Embryonic facial prominence (tissue), 1 donor: ENCODE data around the gene ZNF33B.
"Not testable (repeated sequence)": the region's sequence is repeated elsewhere in the genome, so short reads cannot be mapped to it uniquely, and the experiment has no call there.

Experiments used
- DNase-seq: peaks from one replicate; pipeline ENCODE4 v3.0.0-alpha.2; 2016; ENCODE audit errors: extremely low spot score

ZNF33B gene

GRCh38 chr10:42615419-42615818 is 23.0 kb downstream of the ZNF33B start:
- DNase-seq: no peak

- DNase-seq: no peak
These were observed 28.5 kb downstream of the ZNF33B start for GRCh38 chr10:42609872-42610271.

GRCh38 chr10:42598249-42598873 is 40.0 kb downstream of the ZNF33B start:
- DNase-seq: no peak

- DNase-seq: no peak
These were observed 42.2 kb downstream of the ZNF33B start for GRCh38 chr10:42596196-42596595.

GRCh38 chr10:42594246-42594650 is 44.1 kb downstream of the ZNF33B start:
- DNase-seq: no peak

- no peak for DNase-seq
These were observed 45.1 kb downstream of the ZNF33B start for GRCh38 chr10:42593284-42593683.

GRCh38 chr10:42583828-42584227 is 54.5 kb downstream of the ZNF33B start:
- DNase-seq: no peak

GRCh38 chr10:42578019-42578418 is 60.4 kb downstream of the ZNF33B start:
- no peak for DNase-seq

- no peak for DNase-seq
These were observed 62.0 kb downstream of the ZNF33B start for GRCh38 chr10:42576338-42576737.

GRCh38 chr10:42574336-42574735 is 64.0 kb downstream of the ZNF33B start:
- DNase-seq: no peak

- no peak for DNase-seq
These were observed 81.4 kb downstream of the ZNF33B start for GRCh38 chr10:42556931-42557330.

GRCh38 chr10:42553576-42553975 is 84.8 kb downstream of the ZNF33B start:
- DNase-seq: not testable (repeated sequence)

GRCh38 chr10:42553064-42553407 is 85.3 kb downstream of the ZNF33B start:
- DNase-seq: no peak

GRCh38 chr10:42552188-42553063 is 85.9 kb downstream of the ZNF33B start:
- DNase-seq: peak; percentile 94

- DNase-seq: no peak
These were observed 86.7 kb downstream of the ZNF33B start for GRCh38 chr10:42551582-42552187.

GRCh38 chr10:42549851-42550250 is 88.5 kb downstream of the ZNF33B start:
- no peak for DNase-seq

GRCh38 chr10:42548254-42548653 is 90.1 kb downstream of the ZNF33B start:
- no peak for DNase-seq

GRCh38 chr10:42544945-42545344 is 93.4 kb downstream of the ZNF33B start:
- DNase-seq: no peak

GRCh38 chr10:42543840-42544372 is 94.5 kb downstream of the ZNF33B start:
- no peak for DNase-seq
